GM21360 (cell line): ENCODE results near the gene PARVA.
"Not testable (repeated sequence)": the region's sequence is repeated elsewhere in the genome, so short reads cannot be mapped to it uniquely, and the experiment has no call there.

Source experiments
- ATAC-seq: cut with Tn5 transposase; IDR thresholded peaks from one replicate; pipeline ENCODE4 v1.9.1; 2021; ENCODE audit warnings: mild to moderate bottlenecking, moderate library complexity; ENCODE audit not compliant: unreplicated experiment

PARVA gene, protein sequence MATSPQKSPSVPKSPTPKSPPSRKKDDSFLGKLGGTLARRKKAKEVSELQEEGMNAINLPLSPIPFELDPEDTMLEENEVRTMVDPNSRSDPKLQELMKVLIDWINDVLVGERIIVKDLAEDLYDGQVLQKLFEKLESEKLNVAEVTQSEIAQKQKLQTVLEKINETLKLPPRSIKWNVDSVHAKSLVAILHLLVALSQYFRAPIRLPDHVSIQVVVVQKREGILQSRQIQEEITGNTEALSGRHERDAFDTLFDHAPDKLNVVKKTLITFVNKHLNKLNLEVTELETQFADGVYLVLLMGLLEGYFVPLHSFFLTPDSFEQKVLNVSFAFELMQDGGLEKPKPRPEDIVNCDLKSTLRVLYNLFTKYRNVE

DNA sequence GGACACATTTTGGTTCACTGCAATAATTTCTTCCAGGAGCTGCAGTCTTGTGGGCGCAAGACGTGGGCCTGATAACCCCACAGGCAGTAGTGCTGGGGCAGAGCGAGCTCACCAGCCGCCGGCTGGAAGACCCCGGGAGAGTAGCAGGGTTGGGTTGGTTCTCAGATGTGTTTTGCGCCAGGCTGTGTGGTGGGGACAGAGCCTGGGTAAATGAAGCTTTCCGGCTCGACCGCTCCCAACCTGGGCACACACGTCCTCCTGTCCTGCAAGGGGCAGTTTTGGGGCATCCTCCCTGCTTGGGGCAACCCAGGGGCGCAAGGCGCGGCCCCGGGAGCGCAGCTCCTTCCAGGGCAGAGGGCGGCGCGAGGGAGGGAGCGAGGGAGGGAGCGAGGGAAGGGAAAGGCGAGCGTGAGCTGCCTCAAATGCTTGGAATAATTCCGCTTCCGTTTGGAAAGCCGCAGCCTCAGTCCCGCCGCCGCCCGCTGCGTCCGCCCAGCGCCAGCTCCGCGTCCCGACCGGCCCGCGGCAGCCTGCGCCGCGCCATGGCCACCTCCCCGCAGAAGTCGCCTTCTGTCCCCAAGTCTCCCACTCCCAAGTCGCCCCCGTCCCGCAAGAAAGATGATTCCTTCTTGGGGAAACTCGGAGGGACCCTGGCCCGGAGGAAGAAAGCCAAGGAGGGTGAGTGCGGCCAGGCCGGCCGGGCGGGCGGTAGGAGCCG, at the start of gene PARVA:
PARVA (plus strand) TSS at position 466 of the 718 bp plus-strand sequence; CDS start at position 543, 77 bp downstream.
- ATAC-seq = no peak

DNA sequence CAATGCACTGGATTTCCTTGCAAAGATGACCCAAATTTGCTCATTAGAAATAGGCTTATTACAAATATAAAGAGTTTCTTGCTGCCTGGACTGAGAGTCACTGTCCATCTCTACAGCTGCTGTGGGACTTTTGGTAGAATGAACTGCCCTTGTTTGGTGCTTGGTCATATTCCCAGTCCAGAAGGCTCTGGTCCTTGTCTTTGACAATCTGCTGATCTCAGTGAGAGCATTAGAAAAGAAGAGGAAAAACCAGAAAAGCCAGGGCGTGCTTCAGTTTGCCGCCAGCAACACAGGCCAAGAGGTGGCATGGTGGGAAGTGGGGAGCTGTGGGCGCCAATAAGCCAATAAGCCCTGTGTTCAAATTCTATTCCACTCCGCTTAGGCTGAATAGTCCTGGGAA, 48.2 kb upstream of the PARVA start:
- no peak for ATAC-seq

DNA sequence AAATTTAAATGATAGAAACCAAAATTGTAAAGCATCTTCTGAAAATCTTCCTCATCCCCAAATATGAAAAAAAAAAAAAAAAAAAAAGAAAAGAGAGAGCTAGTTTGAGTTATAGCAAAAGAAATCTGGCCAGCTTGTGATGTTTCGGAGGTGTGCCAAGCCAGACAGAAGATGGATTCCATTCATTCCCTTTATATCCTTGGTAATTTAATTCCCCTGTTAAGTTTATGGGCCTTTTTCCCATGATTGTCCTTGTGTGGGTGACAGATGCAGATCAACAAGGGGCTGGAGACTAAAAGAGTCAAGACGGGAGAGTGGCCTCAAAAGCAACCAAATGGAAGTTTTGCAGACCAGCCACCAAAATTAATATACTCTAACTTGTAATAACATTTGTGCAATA, 47.6 kb upstream of the PARVA start:
- ATAC-seq = no peak

DNA sequence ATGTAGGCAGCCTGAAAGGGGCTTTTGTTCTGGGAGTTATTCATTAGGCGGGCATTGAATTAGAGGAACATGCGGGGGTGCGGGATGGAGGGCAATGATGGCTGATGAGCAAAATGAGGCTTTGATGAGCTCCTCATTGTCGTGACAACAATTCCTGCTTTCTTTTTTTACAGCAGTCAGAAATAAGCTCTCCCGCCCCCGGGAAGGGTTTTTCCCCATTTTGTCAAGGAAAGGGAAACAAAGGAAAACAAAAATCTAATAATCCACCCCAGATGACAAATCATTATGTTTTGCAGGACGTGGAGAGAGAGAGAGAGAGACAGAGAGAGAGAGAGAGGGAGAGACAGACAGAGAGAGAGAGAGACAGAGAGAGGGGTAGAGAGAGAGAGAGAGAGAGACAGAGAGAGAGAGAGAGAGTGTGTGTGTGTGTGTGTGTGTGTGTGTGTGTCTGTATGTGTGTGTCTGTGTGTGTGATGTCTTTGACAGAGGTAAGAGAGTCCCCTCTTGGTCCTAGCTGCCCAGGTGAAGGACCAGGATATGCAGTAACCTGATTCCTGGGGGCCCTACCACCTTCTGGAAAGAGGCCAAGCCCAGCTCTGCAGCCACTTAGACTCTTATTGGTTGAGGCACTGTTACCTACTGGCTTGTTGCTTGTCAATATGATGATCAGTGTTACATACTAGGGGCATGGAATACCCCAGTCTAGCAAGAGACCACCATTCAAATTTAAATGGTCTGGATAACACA, 46.7 kb upstream of the PARVA start:
- ATAC-seq = no peak

DNA sequence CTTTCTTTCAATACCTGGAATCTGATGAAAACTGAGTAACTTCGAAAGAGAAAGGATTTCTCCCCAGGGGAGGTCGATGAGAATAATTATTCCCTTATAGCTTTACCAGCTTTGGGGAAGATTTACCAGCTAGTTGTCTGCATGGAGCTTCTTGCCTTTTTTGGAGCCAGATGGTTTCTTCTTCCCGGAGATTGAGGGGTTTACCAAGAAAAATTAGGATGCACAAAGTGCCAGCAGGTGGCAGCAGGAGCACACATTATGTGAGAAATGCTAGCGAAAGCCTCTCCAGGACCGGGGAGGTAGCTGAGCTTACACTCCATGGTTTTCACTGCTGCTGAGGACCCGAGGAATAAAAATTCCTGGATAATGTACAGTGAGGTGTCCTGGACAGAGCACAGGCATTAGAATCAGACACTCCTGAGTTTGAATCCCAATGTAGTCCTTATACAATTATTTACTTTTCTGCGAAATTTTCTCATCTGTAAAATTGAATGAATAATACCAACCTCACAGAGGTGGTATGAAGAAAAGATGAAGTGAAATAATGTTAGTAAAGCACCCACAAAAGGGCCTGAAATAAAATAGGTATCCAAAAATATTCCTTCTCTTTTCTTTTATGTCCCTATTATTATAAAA, 46.0 kb upstream of the PARVA start:
- no peak for ATAC-seq

DNA sequence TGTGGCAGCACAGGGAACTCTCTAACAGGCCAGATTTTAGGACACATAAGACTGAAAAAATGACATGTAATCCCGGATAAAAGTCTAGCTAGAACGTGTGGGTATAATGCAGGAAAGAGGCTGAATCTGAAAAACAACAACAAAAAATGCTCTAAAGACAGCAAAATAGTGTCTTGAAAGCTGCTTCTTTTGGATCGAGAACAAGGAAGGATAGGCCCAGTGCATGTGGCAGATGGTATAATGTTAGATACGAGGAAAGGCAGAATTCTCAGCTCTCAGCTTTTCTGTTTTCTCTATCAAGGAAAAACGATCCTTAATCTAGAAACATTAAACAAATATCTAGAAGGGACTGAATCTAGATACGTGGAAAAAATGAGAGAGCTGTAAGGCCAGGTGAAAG, 33.8 kb upstream of the PARVA start:
- ATAC-seq = no peak

DNA sequence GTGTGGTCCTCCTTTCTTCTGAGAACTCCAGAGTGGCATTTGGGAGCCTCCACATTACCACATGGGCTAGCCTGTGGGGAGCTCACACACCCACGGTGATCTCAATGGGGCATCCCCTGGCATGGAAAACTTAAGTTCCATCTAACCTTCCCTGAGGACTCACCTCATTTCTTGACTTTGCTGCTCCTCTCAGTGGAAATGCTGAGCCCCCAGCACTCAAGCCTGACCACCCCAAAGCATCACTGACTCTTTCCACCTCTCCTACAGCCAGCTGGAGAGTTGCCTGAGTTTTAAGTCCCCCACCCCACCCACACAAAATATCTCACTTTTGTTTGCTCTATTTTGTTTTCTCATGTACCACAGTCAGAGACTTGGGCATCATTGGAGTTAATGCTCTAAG, 23.8 kb upstream of the PARVA start:
- no peak for ATAC-seq

DNA sequence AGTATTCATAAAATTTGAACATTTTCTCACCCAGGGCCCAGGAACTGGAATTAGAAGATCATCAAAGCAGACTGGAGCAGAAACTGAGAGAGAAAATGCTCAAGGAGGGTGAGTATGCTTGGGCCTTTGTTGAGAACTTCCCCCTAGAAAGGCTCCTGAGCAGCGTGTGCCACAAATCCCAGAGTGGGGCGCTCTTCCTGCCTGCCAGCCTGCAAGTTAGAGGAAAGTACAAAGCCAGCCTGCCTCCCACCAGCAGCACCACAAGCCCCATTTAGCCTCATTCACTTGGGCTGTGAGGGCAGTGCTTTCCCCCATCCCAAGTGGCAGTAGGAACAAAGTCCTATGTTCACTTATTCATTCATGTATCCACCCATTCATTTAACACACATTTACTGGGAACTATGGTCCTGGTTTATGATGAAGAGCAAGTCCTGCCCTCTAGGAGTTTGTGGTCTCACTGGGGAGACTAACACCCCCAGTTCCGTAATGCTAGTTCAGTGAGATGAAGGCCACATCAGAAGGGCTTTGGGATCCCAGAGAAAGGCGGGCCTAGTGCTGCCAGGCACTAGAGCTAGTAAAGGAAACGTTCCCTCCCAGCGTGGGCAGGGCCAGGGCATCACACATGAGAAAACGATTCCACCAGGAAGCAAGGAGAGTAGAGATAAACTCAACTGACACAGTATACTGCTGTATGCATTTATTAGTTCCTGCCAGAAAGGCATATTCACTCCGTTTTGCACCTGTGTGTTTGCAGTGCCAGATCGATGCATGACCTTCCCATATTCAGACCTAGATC, 22.4 kb upstream of the PARVA start:
- no peak for ATAC-seq

DNA sequence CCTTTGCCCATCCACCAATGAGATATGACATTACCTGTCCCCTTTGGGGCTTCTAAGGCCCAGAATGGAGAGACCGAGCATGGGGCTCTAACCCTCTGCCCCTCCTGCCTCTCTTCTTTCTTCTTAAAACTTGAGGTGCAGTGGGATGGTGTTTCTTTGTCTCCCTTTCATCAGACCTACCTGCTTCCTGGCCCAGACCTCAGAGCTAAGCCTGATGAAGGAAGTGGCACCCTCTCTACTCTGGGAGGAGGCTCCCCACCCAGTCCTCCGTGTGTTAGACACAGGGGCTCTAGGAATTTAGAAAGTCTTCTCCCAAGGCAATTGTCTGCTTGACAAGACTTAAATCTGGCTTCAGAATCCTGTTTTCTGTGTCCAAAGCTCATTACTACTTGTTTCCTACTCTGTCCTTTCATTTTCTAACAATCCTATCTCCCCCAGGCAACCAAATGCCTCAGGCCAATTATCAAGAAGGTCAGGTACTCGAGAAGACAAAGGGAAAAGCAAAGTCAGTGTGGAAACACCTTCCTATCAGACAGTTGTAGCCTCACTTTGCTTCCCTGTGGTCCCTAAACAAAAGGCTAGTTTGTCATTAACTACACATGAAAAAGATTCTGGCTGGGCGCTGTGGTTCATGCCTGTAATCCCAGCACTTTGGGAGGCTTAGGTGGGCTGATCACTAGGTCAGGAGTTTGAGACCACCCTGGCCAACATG, 20.3 kb upstream of the PARVA start:
- ATAC-seq = no peak

DNA sequence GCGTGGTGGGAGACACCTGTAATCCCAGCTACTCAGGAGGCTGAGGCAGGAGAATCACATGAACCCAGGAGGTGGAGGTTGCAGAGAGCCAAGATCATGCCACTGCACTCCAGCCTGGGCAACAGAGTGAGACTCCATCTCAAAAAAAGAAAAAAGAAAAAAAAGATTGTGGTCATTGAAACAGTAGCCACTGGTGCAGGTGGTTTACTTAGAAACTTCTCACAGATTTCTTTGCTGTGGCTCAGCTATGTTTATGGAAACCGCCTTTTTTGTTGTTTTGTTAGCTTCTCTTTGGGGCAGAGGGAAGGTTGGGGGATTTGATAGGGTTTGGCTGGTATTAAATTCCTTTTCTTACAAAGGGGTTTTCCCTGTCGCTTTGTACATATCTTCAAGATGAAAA, 19.7 kb upstream of the PARVA start:
- ATAC-seq = not testable (repeated sequence)

DNA sequence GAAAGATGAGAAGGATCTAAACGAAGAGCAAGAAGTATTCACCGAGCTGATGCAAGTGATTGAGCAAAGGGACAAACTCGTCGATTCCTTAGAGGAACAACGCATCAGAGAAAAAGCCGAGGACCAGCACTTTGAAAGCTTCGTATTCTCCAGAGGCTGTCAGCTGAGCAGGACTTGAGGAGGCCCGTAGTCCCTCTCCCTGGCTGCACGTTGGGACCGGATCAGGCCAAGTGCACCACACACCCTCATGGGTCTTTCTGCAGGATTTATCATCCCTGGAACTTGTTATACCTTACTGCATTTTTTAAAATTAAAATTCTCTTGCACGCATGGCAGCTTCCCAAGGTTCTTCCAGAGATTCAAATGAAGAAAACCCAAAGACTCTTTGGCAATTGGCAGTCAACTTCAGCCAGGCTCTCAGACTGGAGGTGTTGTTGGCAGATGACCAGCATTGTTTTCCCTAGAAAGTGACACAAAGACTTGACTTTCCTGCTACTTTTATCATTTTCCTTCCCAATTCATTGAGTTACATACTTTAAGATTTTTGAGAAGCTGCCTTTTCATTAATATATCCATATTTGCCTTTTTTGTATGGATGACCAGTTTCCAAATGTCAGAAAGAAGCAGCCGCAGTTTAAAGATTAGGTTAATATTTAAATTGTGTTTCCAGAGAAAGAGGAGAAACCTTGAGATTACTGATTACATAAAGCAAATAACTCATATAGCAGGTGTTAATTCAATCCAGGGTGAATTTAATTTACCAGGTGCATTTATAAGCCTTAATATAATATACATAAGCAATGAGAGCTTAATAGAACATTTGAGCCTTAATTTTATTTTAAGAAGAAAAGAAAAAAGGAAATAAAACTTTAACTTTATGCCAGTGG, 18.8 kb upstream of the PARVA start:
- ATAC-seq = no peak

DNA sequence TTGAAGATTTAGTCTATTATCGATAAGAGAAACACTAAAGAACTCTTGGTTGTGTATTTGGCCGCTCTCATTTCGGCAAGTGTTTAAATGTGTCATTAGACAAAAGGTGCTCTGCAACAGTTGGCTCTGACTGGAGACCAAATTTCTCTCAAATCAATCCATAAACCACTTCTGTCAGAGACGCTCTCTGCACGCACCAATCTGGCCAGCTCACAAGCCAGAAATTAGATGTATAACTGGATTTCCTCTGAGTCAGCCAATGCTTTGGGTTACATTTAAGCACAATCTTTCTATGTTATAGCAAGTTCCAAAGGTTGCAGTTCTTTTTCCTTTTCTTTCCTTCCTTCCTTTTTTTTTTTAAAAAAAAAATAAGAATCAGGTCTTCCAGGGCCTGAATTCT, 17.6 kb upstream of the PARVA start:
- ATAC-seq = no peak

DNA sequence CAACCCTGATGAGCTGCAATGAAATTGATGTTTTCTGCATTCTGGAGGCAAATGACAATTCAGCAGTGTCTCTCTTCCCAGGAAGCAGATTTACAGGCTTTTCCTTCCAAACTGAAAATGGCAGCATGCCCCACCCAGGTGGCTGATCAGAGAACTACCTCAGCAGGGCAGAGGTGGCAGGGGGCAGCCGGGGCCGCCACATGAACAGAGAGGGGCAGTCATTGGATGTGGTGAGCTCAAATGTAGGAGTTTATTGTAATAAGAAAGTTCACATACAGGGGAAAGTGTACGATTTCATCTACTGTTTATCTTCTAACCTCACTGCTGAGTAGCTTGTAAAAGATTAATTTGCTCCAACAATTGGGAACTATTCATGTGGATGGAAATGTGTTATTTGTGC, 15.7 kb upstream of the PARVA start:
- no peak for ATAC-seq

DNA sequence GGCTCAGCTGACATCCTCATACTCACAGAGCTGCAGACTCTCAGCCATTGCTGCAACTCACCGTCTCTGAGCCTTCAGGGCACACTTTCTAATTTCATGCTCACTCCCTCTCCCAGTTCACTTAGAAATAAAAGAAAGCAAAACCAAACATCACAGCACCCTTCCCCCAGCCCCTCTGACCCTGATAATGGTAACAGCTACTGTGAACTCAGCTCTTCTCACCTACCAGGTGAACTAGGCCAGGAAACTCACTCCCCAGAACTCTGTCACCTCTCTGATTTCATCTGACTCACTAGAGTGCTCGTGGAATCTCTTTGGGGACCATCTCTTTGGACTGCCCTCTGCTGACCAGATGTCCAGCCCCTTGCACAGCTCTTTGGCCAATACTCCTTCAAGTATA, 14.5 kb upstream of the PARVA start:
- no peak for ATAC-seq

DNA sequence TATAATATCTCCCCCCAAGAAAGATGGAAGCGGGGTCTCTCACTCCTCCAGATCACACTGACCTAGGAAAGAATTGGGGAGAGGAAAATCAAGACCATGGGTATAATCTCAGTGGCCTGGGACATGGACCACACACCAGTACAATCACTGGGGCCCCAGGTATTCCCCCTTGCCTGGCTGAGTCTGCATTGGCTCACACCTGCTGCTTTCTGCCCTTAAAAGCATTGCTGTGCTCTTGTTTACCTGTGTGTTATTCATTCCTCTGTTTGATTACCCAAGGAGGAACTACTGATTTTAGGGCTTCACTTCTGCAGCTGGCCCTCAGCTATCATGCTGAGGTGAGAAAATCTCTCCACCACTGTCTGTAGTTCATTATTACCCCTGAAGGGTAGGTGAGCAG, 14.0 kb upstream of the PARVA start:
- ATAC-seq = no peak

DNA sequence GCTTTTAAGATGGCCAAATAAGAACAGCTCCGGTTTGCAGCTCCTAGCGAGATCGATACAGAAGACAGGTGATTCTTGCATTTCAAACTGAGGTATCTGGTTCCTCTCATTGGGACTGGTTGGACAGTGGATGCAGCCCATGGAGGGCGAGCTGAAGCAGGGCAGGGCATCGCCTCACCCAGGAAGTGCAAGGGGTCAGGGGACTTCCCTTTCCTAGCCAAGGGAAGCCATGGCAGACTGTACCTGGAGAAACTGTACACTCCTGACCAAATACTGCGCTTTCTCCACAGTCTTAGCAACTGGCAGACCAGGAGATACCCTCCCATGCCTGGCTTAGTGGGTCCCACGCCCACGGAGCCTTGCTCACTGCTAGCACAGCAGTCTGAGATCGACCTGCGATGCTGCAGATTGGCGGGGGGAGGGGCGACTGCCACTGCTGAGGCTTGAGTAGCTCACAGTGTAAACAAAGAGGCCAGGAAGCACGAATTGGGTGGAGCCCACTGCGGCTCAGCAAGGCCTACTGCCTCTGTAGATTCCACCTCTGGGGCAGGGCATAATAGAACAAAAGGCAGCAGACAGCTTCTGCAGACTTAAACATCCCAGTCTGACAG, 11.3 kb upstream of the PARVA start:
- not testable (repeated sequence) for ATAC-seq

DNA sequence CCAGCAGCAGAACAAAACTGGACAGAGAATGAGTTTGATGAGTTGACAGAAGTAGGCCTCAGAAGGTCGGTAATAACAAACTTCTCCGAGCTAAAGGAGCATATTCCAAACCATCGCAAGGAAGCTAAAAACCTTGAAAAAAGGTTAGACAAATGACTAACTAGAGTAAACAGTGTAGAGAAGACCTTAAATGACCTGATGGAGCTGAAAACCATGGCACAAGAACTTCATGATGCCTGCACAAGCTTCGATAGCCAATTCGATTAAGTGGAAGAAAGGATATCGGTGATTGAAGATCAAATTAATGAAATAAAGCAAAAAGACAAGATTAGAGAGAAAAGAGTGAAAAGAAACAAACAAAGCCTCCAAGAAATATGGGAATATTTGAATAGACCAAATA, 10.3 kb upstream of the PARVA start:
- ATAC-seq = not testable (repeated sequence)

DNA sequence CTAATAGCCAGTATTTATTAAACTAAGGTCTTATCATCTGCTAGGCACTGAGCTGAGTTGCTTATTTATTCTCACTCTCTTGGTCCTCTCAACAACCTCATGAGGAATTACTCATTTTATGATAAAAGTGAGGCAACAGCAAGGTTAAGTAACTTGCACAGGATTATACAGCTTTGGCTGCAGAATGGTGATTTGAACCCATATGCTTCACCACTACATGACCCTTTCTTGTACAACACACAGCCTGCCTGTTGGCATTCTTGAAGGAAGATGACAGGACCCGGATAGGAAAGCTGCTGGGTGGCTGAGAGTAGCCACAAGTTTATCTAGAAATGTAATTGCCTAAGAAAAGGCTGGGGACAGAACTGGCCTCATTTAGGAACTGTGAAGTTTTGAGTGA, 5.3 kb upstream of the PARVA start:
- ATAC-seq = no peak
